PC-3 (cell line): ENCODE results near the gene MLKL. TPM values are rescaled to one million over a fixed set of nuclear protein-coding genes. Genes with fewer than 3 reads are reported as not detected.

Experiments
- ATAC-seq: fragments of 200-7000 bp; cut with Tn5 transposase; 2 replicates; pipeline ENCODE4 v1.9.1; 2020; ENCODE audit warnings: mild to moderate bottlenecking, moderate library complexity
- BruUV-seq: library from RNA; stranded (reverse); fragments of 400-500 nt; replicated peaks from 2 replicates; lab custom pipeline; 2021; lab: Mats Ljungman, UMichigan
- CTCF ChIA-PET: fragments of 300-600 bp; sonication (Branson Sonifier 250); formaldehyde crosslinking; loops from one replicate; lab custom pipeline; 2022; ENCODE audit warnings: antibody characterized with exemption; lab: Charles Lee
- POLR2A ChIA-PET: fragments of 300-600 bp; sonication (Branson Sonifier 250); formaldehyde crosslinking; loops from one replicate; lab custom pipeline; 2022; ENCODE audit warnings: antibody characterized with exemption; ENCODE audit not compliant: unreplicated experiment; lab: Charles Lee
- DNase-seq: peaks from one replicate; pipeline ENCODE4 v3.0.0-alpha.2; 2015
- H2AFZ ChIP-seq: fragments of 300-600 bp; sonication (generic); 2 replicates; pipeline ENCODE4 v1.6.0; 2016; ENCODE audit warnings: antibody characterized with exemption, low read length
- H3F3A ChIP-seq: fragments of 300-600 bp; sonication (generic); one replicate; pipeline ENCODE4 v1.6.0; 2017; ENCODE audit warnings: antibody characterized with exemption, low read length, control low read depth, mild to moderate bottlenecking; ENCODE audit not compliant: unreplicated experiment
- H3K27ac ChIP-seq: fragments of 300-600 bp; sonication (generic); 2 replicates; pipeline ENCODE4 v1.5.1; 2016; ENCODE audit warnings: mild to moderate bottlenecking, low read length
- H3K27me3 ChIP-seq: fragments of 300-600 bp; sonication (generic); 2 replicates; pipeline ENCODE4 v1.6.1; 2016; ENCODE audit warnings: low read length, mixed read lengths
- H3K36me3 ChIP-seq: fragments of 300-600 bp; sonication (generic); 2 replicates; pipeline ENCODE4 v1.6.1; 2016; ENCODE audit warnings: low read depth, mixed run types, low read length, mixed read lengths
- H3K4me1 ChIP-seq: fragments of 300-600 bp; sonication (generic); 2 replicates; pipeline ENCODE4 v1.5.1; 2016; ENCODE audit warnings: low read length; ENCODE audit not compliant: insufficient read depth
- H3K4me2 ChIP-seq: fragments of 300-600 bp; sonication (generic); 2 replicates; pipeline ENCODE4 v1.6.0; 2016; ENCODE audit warnings: low read length
- H3K4me3 ChIP-seq: fragments of 300-600 bp; sonication (generic); 2 replicates; pipeline ENCODE4 v1.5.1; 2016; ENCODE audit warnings: mild to moderate bottlenecking, low read length, mixed read lengths
- H3K79me2 ChIP-seq: fragments of 300-600 bp; sonication (generic); 2 replicates; pipeline ENCODE4 v1.6.1; 2017; ENCODE audit warnings: low read length, mixed read lengths
- H3K9ac ChIP-seq: fragments of 300-600 bp; sonication (generic); 2 replicates; pipeline ENCODE4 v1.6.0; 2016; ENCODE audit warnings: mild to moderate bottlenecking, low read length
- H3K9me2 ChIP-seq: fragments of 300-600 bp; sonication (generic); replicated peaks from 2 replicates; pipeline ENCODE4 v1.6.1; 2016; ENCODE audit warnings: mixed run types, low read length, mixed read lengths
- H3K9me3 ChIP-seq: fragments of 300-600 bp; sonication (generic); 2 replicates; pipeline ENCODE4 v1.6.1; 2016; ENCODE audit warnings: low read length, mixed read lengths
- H4K20me1 ChIP-seq: fragments of 300-600 bp; sonication (generic); 2 replicates; pipeline ENCODE4 v1.6.1; 2016; ENCODE audit warnings: low read length, mixed read lengths
- EZH2 ChIP-seq: fragments of 300-600 bp; sonication (generic); IDR thresholded peaks from one replicate; pipeline ENCODE4 v1.6.1; 2017; ENCODE audit warnings: antibody characterized with exemption, mild to moderate bottlenecking, low read length; ENCODE audit not compliant: unreplicated experiment
- EZH2phosphoT487 ChIP-seq: fragments of 300-600 bp; sonication (generic); IDR thresholded peaks from 2 replicates; pipeline ENCODE4 v1.6.1; 2018; ENCODE audit warnings: mild to moderate bottlenecking, antibody characterized with exemption, low read length, borderline replicate concordance
- intact Hi-C: fragments of 100-400 bp; cut with micrococcal nuclease; formaldehyde crosslinking; loops from 2 replicates; pipeline ENCODE4 v1.9.0; 2023
- total RNA-seq: library from RNA; depleted of rRNA; stranded (reverse); fragments of >200 nt; gene quantifications from 2 replicates; pipeline ENCODE4 v1.2.3, GENCODE V29; 2014
- TF ChIP-seq, protein P1 (sequence below): fragments of 300-600 bp; sonication (generic); conservative IDR thresholded peaks from 2 replicates; pipeline ENCODE4 v1.5.1; 2017; ENCODE audit warnings: antibody characterized with exemption, low read depth, mild to moderate bottlenecking, low read length

Gene MLKL
- total RNA-seq, 1 experiment from 2014 or later = 30.9 TPM

DNA sequence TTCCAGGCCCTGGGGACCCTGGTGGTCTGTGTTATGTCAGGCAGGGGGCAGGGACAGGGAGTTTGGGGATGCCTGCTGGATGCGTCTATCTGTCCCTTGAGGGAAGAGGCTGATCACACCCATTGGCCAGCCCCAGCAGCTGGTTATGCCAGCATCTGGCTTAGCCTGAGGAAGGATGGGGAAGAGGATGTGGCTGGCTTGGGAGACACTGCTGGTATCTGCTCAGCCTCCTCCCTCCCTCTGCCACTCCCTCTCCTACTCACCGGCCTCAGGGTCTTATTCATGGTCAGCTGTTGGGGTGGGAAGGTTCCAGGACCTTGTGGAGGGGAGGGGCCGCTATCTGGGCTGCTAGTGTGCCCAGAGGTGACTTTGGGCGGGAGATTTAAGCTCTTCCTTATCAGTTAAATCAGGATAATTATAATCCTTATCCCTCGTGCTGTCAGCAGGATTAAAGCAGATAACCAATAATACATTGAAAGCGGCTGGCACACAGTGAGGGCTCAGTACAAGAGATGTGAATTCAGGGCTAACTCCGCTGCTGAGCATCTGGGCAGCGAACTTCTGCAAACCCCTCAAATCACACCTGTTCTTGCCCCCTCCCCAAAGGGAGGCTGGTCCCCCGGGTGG, 36.0 kb upstream of the MLKL start:
- peak overlapping the region; percentile 88 for H3K9ac ChIP-seq
- CTCF ChIA-PET = no interaction called here
- 0 out of 2 replicates have a peak, but pooled peaks have one; percentile 12 for ATAC-seq

DNA sequence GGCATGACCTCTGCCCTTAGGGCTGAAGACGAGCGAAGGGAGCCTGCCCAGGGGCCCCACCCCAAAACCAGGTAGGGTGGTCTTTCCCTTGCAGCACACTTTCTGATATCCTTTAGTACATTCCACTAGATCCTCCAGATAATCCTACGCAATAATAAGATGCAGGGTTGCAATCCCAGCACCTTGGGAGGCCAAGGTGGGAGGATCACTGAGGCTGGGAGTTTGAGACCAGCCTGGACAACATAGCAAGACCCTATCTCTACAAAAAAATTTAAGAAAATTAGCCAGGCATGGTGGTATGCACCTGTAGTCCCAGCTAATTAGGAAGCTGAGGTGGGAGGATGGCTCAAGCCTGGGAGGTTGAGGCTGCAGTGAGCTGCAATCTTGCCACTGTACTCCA, 34.9 kb upstream of the MLKL start:
- POLR2A ChIA-PET = no interaction called here
- H3F3A ChIP-seq = no peaks in the 10 kb centered on the region
- no peaks in the 10 kb centered on the region for H3K9me2 ChIP-seq
- no peaks in the 10 kb centered on the region for H3K27me3 ChIP-seq
- no peak overlapping the region for H3K9ac ChIP-seq
- H3K4me3 ChIP-seq = no peak overlapping the region
- H3K27ac ChIP-seq = no peak overlapping the region
- BruUV-seq = no TSS peak
- no peaks in the 10 kb centered on the region for H4K20me1 ChIP-seq
- no peaks in the 10 kb centered on the region for H3K9me3 ChIP-seq
- CTCF ChIA-PET = no interaction called here
- ATAC-seq (no peak), DNase-seq (no peak)
- no peak overlapping the region for H2AFZ ChIP-seq
- TF ChIP-seq, protein P1, sequence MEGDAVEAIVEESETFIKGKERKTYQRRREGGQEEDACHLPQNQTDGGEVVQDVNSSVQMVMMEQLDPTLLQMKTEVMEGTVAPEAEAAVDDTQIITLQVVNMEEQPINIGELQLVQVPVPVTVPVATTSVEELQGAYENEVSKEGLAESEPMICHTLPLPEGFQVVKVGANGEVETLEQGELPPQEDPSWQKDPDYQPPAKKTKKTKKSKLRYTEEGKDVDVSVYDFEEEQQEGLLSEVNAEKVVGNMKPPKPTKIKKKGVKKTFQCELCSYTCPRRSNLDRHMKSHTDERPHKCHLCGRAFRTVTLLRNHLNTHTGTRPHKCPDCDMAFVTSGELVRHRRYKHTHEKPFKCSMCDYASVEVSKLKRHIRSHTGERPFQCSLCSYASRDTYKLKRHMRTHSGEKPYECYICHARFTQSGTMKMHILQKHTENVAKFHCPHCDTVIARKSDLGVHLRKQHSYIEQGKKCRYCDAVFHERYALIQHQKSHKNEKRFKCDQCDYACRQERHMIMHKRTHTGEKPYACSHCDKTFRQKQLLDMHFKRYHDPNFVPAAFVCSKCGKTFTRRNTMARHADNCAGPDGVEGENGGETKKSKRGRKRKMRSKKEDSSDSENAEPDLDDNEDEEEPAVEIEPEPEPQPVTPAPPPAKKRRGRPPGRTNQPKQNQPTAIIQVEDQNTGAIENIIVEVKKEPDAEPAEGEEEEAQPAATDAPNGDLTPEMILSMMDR = no peak
- no peak for TF ChIP-seq EZH2
- TF ChIP-seq EZH2phosphoT487 = no peak
- H3K36me3 ChIP-seq = no peaks in the 10 kb centered on the region
- intact Hi-C loops = no loop called here
- peaks cover 37% of the 10 kb centered on the region for H3K4me1 ChIP-seq
- H3K4me2 ChIP-seq = no peak overlapping the region
- no peaks in the 10 kb centered on the region for H3K79me2 ChIP-seq

More for the DNA sequence above, 36.0 kb upstream of the MLKL start:
- TF ChIP-seq EZH2 (no peak), EZH2phosphoT487 (no peak)
- TF ChIP-seq, protein P1 = no peak
- no peak overlapping the region for H3K4me3 ChIP-seq
- H3K4me1 ChIP-seq = peaks cover 39% of the 10 kb centered on the region
- no peaks in the 10 kb centered on the region for H3K36me3 ChIP-seq
- H2AFZ ChIP-seq = no peak overlapping the region
- H3K79me2 ChIP-seq = no peaks in the 10 kb centered on the region
- H3K9me3 ChIP-seq = no peaks in the 10 kb centered on the region
- no peaks in the 10 kb centered on the region for H3F3A ChIP-seq
- H3K4me2 ChIP-seq = no peak overlapping the region
- no peaks in the 10 kb centered on the region for H3K9me2 ChIP-seq
- H4K20me1 ChIP-seq = no peaks in the 10 kb centered on the region
- peak; percentile 27 for DNase-seq
- H3K27ac ChIP-seq = peak overlapping the region; percentile 90
- POLR2A ChIA-PET = no interaction called here
- intact Hi-C loops = no loop called here
- BruUV-seq = no TSS peak
- H3K27me3 ChIP-seq = no peaks in the 10 kb centered on the region

DNA sequence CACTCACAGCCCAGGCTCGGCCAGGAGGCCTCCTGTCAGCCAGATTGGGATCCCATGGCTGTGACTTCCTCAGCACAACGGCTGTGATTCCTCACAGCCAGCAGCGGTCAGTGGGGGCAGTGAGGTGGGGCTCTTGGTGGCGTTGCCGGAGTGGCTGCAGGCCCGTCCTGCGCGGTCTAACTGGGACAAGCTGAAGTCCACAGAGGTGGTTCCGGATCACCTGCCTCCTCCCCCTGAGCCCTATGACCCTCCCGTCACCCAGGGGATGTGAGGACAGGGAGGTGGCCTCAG, 34.4 kb upstream of the MLKL start:
- TF ChIP-seq, protein P1 = no peak
- TF ChIP-seq EZH2 (no peak), EZH2phosphoT487 (no peak)
- H3K9me2 ChIP-seq = no peaks in the 10 kb centered on the region
- intact Hi-C loops = no loop called here
- H3K4me1 ChIP-seq = peaks cover 40% of the 10 kb centered on the region
- ATAC-seq (no peak), DNase-seq (no peak)
- no peaks in the 10 kb centered on the region for H4K20me1 ChIP-seq
- no peak overlapping the region for H3K9ac ChIP-seq
- no peak overlapping the region for H3K27ac ChIP-seq
- H3K9me3 ChIP-seq = no peaks in the 10 kb centered on the region
- POLR2A ChIA-PET = no interaction called here
- H3K4me3 ChIP-seq = no peak overlapping the region
- CTCF ChIA-PET = no interaction called here
- BruUV-seq = no TSS peak
- H3K4me2 ChIP-seq = no peak overlapping the region
- no peaks in the 10 kb centered on the region for H3F3A ChIP-seq
- H3K79me2 ChIP-seq = no peaks in the 10 kb centered on the region
- H2AFZ ChIP-seq = no peak overlapping the region
- no peaks in the 10 kb centered on the region for H3K36me3 ChIP-seq
- no peaks in the 10 kb centered on the region for H3K27me3 ChIP-seq
